AG20443 (cell line): ENCODE measurements around the gene MCF2L.
A peak's percentile ranks its signal among the peaks of the same experiment; 100 is the strongest.

Source experiments
- DNase-seq: peaks from one replicate; pipeline ENCODE4 v3.0.0; 2012; ENCODE audit warnings: low spot score, mixed read lengths

The MCF2L gene

GRCh38 chr13:113083402-113084061 lies 114.5 kb downstream of the MCF2L start:
- DNase-seq, result peak; percentile 45

- DNase-seq, result no peak
These were observed 115.3 kb downstream of the MCF2L start for GRCh38 chr13:113084094-113084942.

GRCh38 chr13:113084943-113085540 lies 116.0 kb downstream of the MCF2L start:
- DNase-seq, result no peak

GRCh38 chr13:113086031-113086750 lies 117.2 kb downstream of the MCF2L start:
- DNase-seq, result no peak

- DNase-seq, result no peak
These were observed 118.2 kb downstream of the MCF2L start for GRCh38 chr13:113086991-113087922.

GRCh38 chr13:113087923-113088690 lies 119.1 kb downstream of the MCF2L start:
- DNase-seq, result no peak

GRCh38 chr13:113088691-113089020 lies 119.6 kb downstream of the MCF2L start:
- DNase-seq, result no peak

GRCh38 chr13:113089693-113090414 lies 120.8 kb downstream of the MCF2L start:
- no peak for DNase-seq

- DNase-seq, result no peak
These were observed 121.4 kb downstream of the MCF2L start for GRCh38 chr13:113090415-113090770.

GRCh38 chr13:113090806-113091205 lies 121.8 kb downstream of the MCF2L start:
- no peak for DNase-seq

GRCh38 chr13:113091211-113091771 lies 122.3 kb downstream of the MCF2L start:
- no peak for DNase-seq

- no peak for DNase-seq
These were observed 123.1 kb downstream of the MCF2L start for GRCh38 chr13:113091891-113092775.

GRCh38 chr13:113092776-113093579 lies 124.0 kb downstream of the MCF2L start:
- no peak for DNase-seq

GRCh38 chr13:113093580-113094409 lies 124.8 kb downstream of the MCF2L start:
- DNase-seq, result no peak

GRCh38 chr13:113094410-113094800 lies 125.4 kb downstream of the MCF2L start:
- no peak for DNase-seq

- DNase-seq, result no peak
These were observed 126.4 kb downstream of the MCF2L start for GRCh38 chr13:113095146-113096051.
